AG04450 (cell line): ENCODE measurements around the gene GRIFIN. TPM values are rescaled to one million over a fixed set of nuclear protein-coding genes. Genes with fewer than 3 reads are reported as not detected.

Source experiments
- CTCF ChIA-PET: fragments of 300-600, 350-600 bp; formaldehyde crosslinking; extraction: SDS; loops from one replicate; lab custom pipeline; 2022; ENCODE audit warnings: antibody characterized with exemption, inconsistent platforms; lab: Charles Lee
- POLR2A ChIA-PET: fragments of 350-600 bp; formaldehyde crosslinking; extraction: SDS; loops from one replicate; lab custom pipeline; 2021; ENCODE audit warnings: antibody characterized with exemption, inconsistent platforms; lab: Yijun Ruan, JAX
- DNase-seq: peaks from one replicate; pipeline ENCODE4 v3.0.0-alpha.2; 2011; ENCODE audit warnings: low read depth, low spot score
- H3K27ac ChIP-seq: one replicate; pipeline ENCODE4 v1.5.1; 2012; ENCODE audit warnings: low read depth, low read length, control low read depth
- H3K27me3 ChIP-seq: one replicate; pipeline ENCODE4 v1.6.0; 2012; ENCODE audit warnings: low read length; ENCODE audit not compliant: control insufficient read depth, insufficient read depth
- H3K4me3 ChIP-seq: 2 replicates; pipeline ENCODE4 v1.5.1; 2011; ENCODE audit warnings: mild to moderate bottlenecking, low read depth, low read length, control low read depth
- H3K9me3 ChIP-seq: 2 replicates; pipeline ENCODE4 v1.5.1; 2012; ENCODE audit warnings: low read length; ENCODE audit not compliant: control insufficient read depth, insufficient read depth
- polyA plus RNA-seq: library from polyadenylated mRNA; depleted of rRNA; stranded (reverse); fragments of >200 nt; gene quantifications from 2 replicates; pipeline ENCODE4 v1.2.3, GENCODE V29; 2011
- TF ChIP-seq, protein P1 (sequence below): IDR thresholded peaks from 2 replicates; pipeline ENCODE4 v1.5.1; 2011; ENCODE audit warnings: low read depth, low read length, control low read depth, inconsistent platforms

The GRIFIN gene
- polyA plus RNA-seq, 1 experiment, result not detected

DNA sequence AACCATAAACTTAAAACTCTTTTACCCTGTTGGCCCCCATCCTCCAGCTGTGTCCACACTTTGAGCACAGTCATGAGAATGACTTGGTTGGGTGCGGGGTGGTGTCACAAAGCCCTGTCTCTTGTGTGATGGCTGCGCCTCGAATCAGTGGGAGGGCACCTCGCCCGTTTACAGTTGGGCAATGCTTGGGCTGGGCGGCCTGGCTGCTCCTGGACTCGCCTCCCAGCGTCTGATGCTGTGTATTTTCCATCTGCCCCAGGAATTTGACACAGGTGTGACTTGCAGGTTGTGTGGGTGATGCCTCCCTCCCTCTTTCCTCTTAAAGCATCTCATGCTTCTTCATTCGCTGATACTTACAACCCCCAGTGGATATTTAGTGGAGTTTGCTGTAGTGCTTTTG lies 39.1 kb downstream of the GRIFIN start:
- Histone ChIP-seq H3K27ac (no peak overlapping the region), H3K4me3 (no peak overlapping the region), H3K9me3 (peaks cover 18% of the 10 kb centered on the region), H3K27me3 (no peaks in the 10 kb centered on the region)
- CTCF ChIA-PET, result no interaction called here
- TF ChIP-seq, protein P1, sequence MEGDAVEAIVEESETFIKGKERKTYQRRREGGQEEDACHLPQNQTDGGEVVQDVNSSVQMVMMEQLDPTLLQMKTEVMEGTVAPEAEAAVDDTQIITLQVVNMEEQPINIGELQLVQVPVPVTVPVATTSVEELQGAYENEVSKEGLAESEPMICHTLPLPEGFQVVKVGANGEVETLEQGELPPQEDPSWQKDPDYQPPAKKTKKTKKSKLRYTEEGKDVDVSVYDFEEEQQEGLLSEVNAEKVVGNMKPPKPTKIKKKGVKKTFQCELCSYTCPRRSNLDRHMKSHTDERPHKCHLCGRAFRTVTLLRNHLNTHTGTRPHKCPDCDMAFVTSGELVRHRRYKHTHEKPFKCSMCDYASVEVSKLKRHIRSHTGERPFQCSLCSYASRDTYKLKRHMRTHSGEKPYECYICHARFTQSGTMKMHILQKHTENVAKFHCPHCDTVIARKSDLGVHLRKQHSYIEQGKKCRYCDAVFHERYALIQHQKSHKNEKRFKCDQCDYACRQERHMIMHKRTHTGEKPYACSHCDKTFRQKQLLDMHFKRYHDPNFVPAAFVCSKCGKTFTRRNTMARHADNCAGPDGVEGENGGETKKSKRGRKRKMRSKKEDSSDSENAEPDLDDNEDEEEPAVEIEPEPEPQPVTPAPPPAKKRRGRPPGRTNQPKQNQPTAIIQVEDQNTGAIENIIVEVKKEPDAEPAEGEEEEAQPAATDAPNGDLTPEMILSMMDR, result no peak
- POLR2A ChIA-PET, result no interaction called here
- no peak for DNase-seq

DNA sequence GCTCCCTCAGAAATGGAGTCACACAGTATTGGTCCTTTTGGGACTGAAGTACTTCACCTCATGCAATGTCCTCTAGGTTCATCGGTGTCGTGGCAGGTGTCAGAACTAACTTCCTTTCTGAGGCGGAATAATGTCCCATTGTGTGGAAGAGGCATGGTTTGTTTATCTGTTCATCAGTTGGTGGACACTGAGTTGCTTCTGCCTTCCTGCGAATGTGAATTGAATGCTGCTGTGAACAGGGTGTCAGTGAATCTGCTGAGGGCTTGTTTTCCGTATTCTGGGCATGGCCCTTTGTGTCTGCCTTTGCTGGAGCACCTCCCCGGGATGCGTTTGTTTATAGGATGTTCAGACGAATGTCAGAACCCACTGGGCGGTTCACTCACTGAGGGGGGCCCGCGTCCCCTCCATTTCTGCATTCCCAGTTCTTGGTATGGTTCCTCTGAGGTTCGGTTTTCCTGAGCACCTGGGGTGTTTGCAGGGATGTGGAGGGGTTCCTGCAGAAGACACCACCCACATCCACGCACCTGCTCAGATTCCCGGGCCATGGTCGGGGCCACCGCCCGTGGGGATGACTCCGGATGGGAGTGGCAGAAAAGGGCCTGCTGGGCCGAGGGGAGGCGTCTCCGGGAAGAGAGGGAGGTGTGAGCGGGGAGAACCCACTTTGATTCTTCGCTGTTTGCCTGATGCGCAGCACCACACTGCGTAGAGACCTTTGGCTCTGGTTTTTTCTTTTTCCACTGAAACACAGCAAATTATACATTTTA lies 39.7 kb downstream of the GRIFIN start:
- POLR2A ChIA-PET, result interaction anchor here (0.5 kb wide), 1 partner anchor 11 kb away, joined by 3 read pairs; no protein-coding TSS in a partner anchor
- TF ChIP-seq, protein P1, result no peak
- no peak for DNase-seq
- Histone ChIP-seq H3K27me3 (no peaks in the 10 kb centered on the region), H3K9me3 (peaks cover 20% of the 10 kb centered on the region), H3K27ac (no peak overlapping the region), H3K4me3 (no peak overlapping the region)
- CTCF ChIA-PET, result no interaction called here

DNA sequence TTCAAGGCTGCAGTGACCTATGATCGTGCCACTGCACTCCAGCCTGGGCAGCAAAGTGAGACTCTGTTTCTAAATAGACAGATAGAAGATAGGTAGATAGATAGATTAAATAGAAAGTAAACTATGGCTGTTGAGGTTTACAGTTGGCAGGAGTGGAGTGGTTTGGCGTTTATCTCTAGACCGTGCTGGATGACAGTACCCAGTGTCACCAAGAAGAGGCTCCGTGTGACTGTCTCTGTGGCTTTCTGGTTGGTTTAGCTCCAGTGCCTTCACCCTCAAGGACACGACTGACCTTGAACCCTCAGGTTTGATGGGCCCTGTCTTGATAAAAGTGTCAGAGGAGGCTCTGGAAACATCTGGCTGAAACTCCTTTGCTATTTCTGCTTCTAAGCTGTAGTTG lies 41.1 kb downstream of the GRIFIN start:
- no peak for DNase-seq
- H3K4me3 ChIP-seq, result no peak overlapping the region
- peaks cover 23% of the 10 kb centered on the region for H3K9me3 ChIP-seq
- ChIA-PET POLR2A (no interaction called here), CTCF (no interaction called here)
- H3K27me3 ChIP-seq, result no peaks in the 10 kb centered on the region
- TF ChIP-seq, protein P1, result no peak
- H3K27ac ChIP-seq, result no peak overlapping the region

DNA sequence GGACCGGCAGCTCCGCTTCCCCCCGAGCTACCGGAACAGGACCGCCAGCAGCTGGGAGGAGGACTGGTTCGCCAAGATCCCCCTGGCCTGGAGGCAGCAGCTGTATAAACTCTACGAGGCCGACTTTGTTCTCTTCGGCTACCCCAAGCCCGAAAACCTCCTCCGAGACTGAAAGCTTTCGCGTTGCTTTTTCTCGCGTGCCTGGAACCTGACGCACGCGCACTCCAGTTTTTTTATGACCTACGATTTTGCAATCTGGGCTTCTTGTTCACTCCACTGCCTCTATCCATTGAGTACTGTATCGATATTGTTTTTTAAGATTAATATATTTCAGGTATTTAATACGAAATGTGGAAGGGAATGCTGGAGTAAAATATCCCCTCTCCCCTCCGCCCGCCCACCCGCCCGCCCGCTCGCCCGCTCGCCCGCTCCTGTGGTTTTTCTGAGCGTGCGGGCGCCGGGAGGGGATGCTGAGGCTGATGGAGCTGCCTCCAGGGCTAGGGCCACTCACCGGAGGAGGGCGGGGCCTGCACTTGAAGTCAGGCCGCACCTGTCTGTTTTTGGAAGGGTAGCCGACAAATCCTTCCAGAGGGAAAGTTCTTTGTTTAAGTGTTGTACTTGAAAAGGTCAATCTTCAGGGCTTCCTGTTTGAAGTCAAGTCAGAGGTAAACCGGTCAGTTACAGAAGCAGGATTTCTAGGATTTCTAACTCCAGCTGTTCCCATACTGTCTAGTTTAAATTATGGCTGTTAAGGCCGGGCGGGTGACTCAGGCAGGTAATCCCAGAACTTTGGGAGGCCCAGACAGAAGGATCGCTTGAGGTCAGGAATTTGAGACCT lies 42.3 kb downstream of the GRIFIN start:
- ChIA-PET POLR2A (no interaction called here), CTCF (interaction anchor here (0.6 kb wide), 1 partner anchor 1103 kb away, joined by 3 read pairs; no protein-coding TSS in a partner anchor)
- Histone ChIP-seq H3K27ac (no peak overlapping the region), H3K4me3 (no peak overlapping the region), H3K9me3 (peaks cover 25% of the 10 kb centered on the region), H3K27me3 (no peaks in the 10 kb centered on the region)
- TF ChIP-seq, protein P1, result no peak
- DNase-seq, result no peak
